Heart left ventricle (tissue), 16 donors: ENCODE data around the gene STH. TPM values are rescaled to one million over a fixed set of nuclear protein-coding genes. Genes with fewer than 3 reads are reported as not detected.

ENCODE experiments used
- ATAC-seq, 4 donors: fragments of 200-7000 bp; cut with Tn5 transposase; one replicate each; pipeline ENCODE4 v1.9.1; 2020 to 2022; ENCODE audit warnings: moderate library complexity in 4 of 4, mild to moderate bottlenecking in 3 of 4, moderate number of reproducible peaks in 1 of 4
- DNase-seq, 5 donors: peaks; one replicate each; pipeline ENCODE4 v3.0.0-alpha.2; 2020
- H3K27ac ChIP-seq, 12 donors: fragments of 200-600 bp; sonication (generic) in 4 of 12; one replicate each; pipeline versions ENCODE4 v1.5.0 to v1.8.0; 2016 to 2022; ENCODE audit warnings: mild to moderate bottlenecking in 2 of 12
- H3K27me3 ChIP-seq, 9 donors: fragments of 200-600 bp; sonication (generic) in 2 of 9; one replicate each; pipeline versions ENCODE4 v1.5.1 to v1.8.0; 2016 to 2022; ENCODE audit warnings: mild to moderate bottlenecking in 3 of 9
- H3K36me3 ChIP-seq, 9 donors: fragments of 200-600 bp; sonication (generic) in 2 of 9; one replicate each; pipeline versions ENCODE4 v1.5.0 to v1.8.0; 2018 to 2022; ENCODE audit warnings: mild to moderate bottlenecking in 2 of 9
- H3K4me1 ChIP-seq, 12 donors: fragments of 200-600 bp; sonication (generic) in 4 of 12; one replicate each; pipeline versions ENCODE4 v1.5.0 to v1.8.0; 2016 to 2022; ENCODE audit warnings: mild to moderate bottlenecking in 3 of 12
- H3K4me3 ChIP-seq, 12 donors: fragments of 200-600 bp; sonication (generic) in 4 of 12; one replicate each; pipeline versions ENCODE4 v1.5.0 to v1.8.0; 2017 to 2022; ENCODE audit warnings: mild to moderate bottlenecking in 9 of 12, moderate library complexity in 4 of 12
- H3K9me3 ChIP-seq, 12 donors: fragments of 200-600 bp; sonication (generic) in 4 of 12; one replicate each; pipeline versions ENCODE4 v1.5.0 to v1.8.0; 2016 to 2022; ENCODE audit warnings: mild to moderate bottlenecking in 1 of 12
- CTCF ChIP-seq, 12 donors: fragments of 200-600 bp; sonication (generic) in 4 of 12; IDR thresholded peaks; one replicate each; pipeline versions ENCODE4 v1.5.0 to v1.8.0; 2018 to 2022; ENCODE audit warnings: antibody characterized with exemption in 12 of 12, mild to moderate bottlenecking in 5 of 12
- POLR2A ChIP-seq, 2 donors: fragments of 450-650 bp; IDR thresholded peaks; one replicate each; pipeline ENCODE4 v1.6.1; 2017; ENCODE audit warnings: antibody characterized with exemption in 2 of 2, mild to moderate bottlenecking in 2 of 2, moderate library complexity in 2 of 2
- WGBS, 4 donors: extraction: QIAGEN DNeasy Blood & Tissue Kit in 2 of 4; methylation state at CpG; one replicate each; pipeline versions ENCODE4 v1.1.5 to v1.1.7; 2013 to 2018; 5-methylcytosine and 5-hydroxymethylcytosine counted together
- intact Hi-C, 10 donors: fragments of 100-400 bp; cut with DNase I; formaldehyde crosslinking; loops; one replicate each; pipeline versions ENCODE4 v1.11.1 to v1.14.2; 2022
- polyA plus RNA-seq, 2 donors: library from polyadenylated mRNA; stranded (reverse); fragments of 200-250 nt; gene quantifications; one replicate each; pipeline ENCODE4 v1.2.3, GENCODE V29; 2013
- total RNA-seq, 9 donors: library from RNA; depleted of rRNA in 2 of 9; stranded (reverse); fragments of >200 nt in 2 of 9; fragmentation: NEBNext Ultra II Directional in 3 of 9; extraction: Animal tissue kit (Norgen Biotek cat#: 25700) in 3 of 9; gene quantifications; one replicate each; pipeline versions ENCODE4 v1.1.0 to v1.2.4, GENCODE V29; 2016 to 2023
- donor health status: ischemic (EF 13 %, LVEDD 7.1; RV severe dilation, severe dysfunction).
- donor health status: healthy with polysubstance abuse.
- donor health status: DM: no; HTN: yes; CAD: no.
- donor health status: DM: no; HTN: no; CAD: no.
- donor health status: ischemic (EF 25% LVEDD 6.9; RV normal size, moderate dysfunction).
- donor health status: ischemic (EF 25% LVEDD 5.7; RV mildly dilated, moderate dysfunction).
- donor health status: healthy.
- donor health status: DM: yes; HTN: yes; CAD: no.
- donor health status: ischemic (EF 35%, LVEDD 5.7; RV mildly dilated, moderate dysfunction).
- donor health status: nonischemic (EF 11% LVEDD 7.7; RV severe dilation, severe dysfunction).
- donor health status: DM: yes; HTN: yes; CAD: no.
- donor health status: PGD.
- donor health status: ischemic (EF 29% LVEDD 5.4; RV normal size, mild dysfunction).
- donor health status: nonischemic (EF 23%, LVEDD 6.1; RV moderate dilation, normal function).

STH gene
- total and polyA plus RNA-seq, 11 donors, result 0.56 to 1.6 TPM; not detected in 9

GRCh38 chr17:46038937-46039336 lies 39.9 kb downstream of the STH start:
- TF ChIP-seq POLR2A (IDR thresholded peaks at IDR 0.05) (no peak), CTCF (IDR thresholded peaks at IDR 0.05) (no peak)
- no peaks in the 10 kb centered on the region for H3K27me3 ChIP-seq
- no peak overlapping the region for H3K4me3 ChIP-seq
- intact Hi-C loops, result loop anchor here in 1 of 10 donors (10.0 kb wide), 1 partner anchor 64 kb away; no protein-coding TSS in a partner anchor
- no peaks in the 10 kb centered on the region for H3K9me3 ChIP-seq
- peaks cover 0 to 96% (median 74%) of the 10 kb centered on the region in 9 donors for H3K36me3 ChIP-seq
- ATAC-seq, result peak in 1 of 4 donors; percentile 16
- 92 to 93% (median 92%) methylated on average over 12 of the region's 12 CpGs for WGBS, 4 donors
- H3K27ac ChIP-seq, result peak overlapping the region in 5 of 12 donors; percentile 22 to 55 (median 38)
- no peak for DNase-seq
- peaks cover 0 to 30% (median 8%) of the 10 kb centered on the region in 12 donors for H3K4me1 ChIP-seq

- Histone ChIP-seq H3K9me3 (no peaks in the 10 kb centered on the region), H3K4me1 (peaks cover 0 to 38% (median 14%) of the 10 kb centered on the region in 12 donors), H3K4me3 (no peak overlapping the region), H3K27ac (peak overlapping the region in 8 of 12 donors; percentile 1 to 55 (median 34)), H3K27me3 (no peaks in the 10 kb centered on the region), H3K36me3 (peaks cover 0 to 95% (median 66%) of the 10 kb centered on the region in 9 donors)
- DNase-seq, result peak in 3 of 5 donors; percentile 53 to 69 (median 66)
- 40 to 56% (median 43%) methylated on average over 5 of the region's 5 CpGs for WGBS, 4 donors
- intact Hi-C loops, result loop anchor here in 8 of 10 donors (5.0 to 10.0 kb wide), 4 partner anchors 37 to 173 kb away; partner anchors contain the start of gene KANSL1 (in 3 of the 8)
- TF ChIP-seq CTCF (IDR thresholded peaks at IDR 0.05) (no peak), POLR2A (IDR thresholded peaks at IDR 0.05) (no peak)
- peak; percentile 57 to 74 (median 68) for ATAC-seq
These were observed 40.6 kb downstream of the STH start for GRCh38 chr17:46039592-46040186.

GRCh38 chr17:46042246-46042645 lies 43.2 kb downstream of the STH start:
- intact Hi-C loops, result loop anchor here in 8 of 10 donors (5.0 kb wide), 3 partner anchors 40 to 170 kb away; partner anchors contain the start of gene KANSL1 (in 3 of the 8)

More at GRCh38 chr17:46042246-46042645, 43.2 kb downstream of the STH start:
- no peaks in the 10 kb centered on the region for H3K9me3 ChIP-seq
- no peak for TF ChIP-seq POLR2A (IDR thresholded peaks at IDR 0.05)
- no peak for TF ChIP-seq CTCF (IDR thresholded peaks at IDR 0.05)
- no peak for ATAC-seq
- H3K36me3 ChIP-seq, result peaks cover 0 to 93% (median 54%) of the 10 kb centered on the region in 9 donors
- WGBS, 4 donors, result 58 to 74% (median 63%) methylated on average over 2 of the region's 2 CpGs
- peaks cover 0 to 47% (median 26%) of the 10 kb centered on the region in 12 donors for H3K4me1 ChIP-seq
- DNase-seq, result no peak
- H3K4me3 ChIP-seq, result no peak overlapping the region
- H3K27ac ChIP-seq, result no peak overlapping the region
- no peaks in the 10 kb centered on the region for H3K27me3 ChIP-seq
